Measurements from ENCODE around the gene DIP2B.
"Not testable (repeated sequence)": the region's sequence is repeated elsewhere in the genome, so short reads cannot be mapped to it uniquely, and the experiment has no call there.

DIP2B gene

GRCh38 chr12:50753232-50753769 is 248.5 kb downstream of the DIP2B start:
- H3K4me3 ChIP-seq (ENCODE audit: low read depth, low read length) = no peak overlapping the region
- H3K4me1 ChIP-seq (ENCODE audit: control insufficient read depth, insufficient read depth, low read length) = peaks cover 7% of the 10 kb centered on the region; the same call in 1 of the 2 replicates
- no peak overlapping the region for H3K9ac ChIP-seq (ENCODE audit: low read length)
- no peaks in the 10 kb centered on the region for H3K9me3 ChIP-seq (ENCODE audit: control insufficient read depth, insufficient read depth, low read depth, low read length)
- no peak overlapping the region for H3K27ac ChIP-seq (ENCODE audit: low read depth, low read length)
- H3K27me3 ChIP-seq (ENCODE audit: control insufficient read depth, insufficient read depth, low read length) = no peaks in the 10 kb centered on the region
- H3K36me3 ChIP-seq (ENCODE audit: control insufficient read depth, insufficient read depth, low read length) = no peaks in the 10 kb centered on the region

GRCh38 chr12:50763639-50764285 is 259.0 kb downstream of the DIP2B start, which contains the start of gene ATF1:
ATF1 (plus strand) TSS chr12:50764101; CDS start chr12:50780146, 16,045 bp downstream.
- Histone ChIP-seq H3K27me3 (ENCODE audit: control insufficient read depth, insufficient read depth, low read length) (no peaks in the 10 kb centered on the region), H3K4me1 (ENCODE audit: control insufficient read depth, insufficient read depth, low read length) (peaks cover 13% of the 10 kb centered on the region), H3K27ac (ENCODE audit: low read depth, low read length) (peak within 1 kb of the TSS; percentile 98), H3K4me3 (ENCODE audit: low read depth, low read length) (peak within 1 kb of the TSS; percentile 78), H3K9ac (ENCODE audit: low read length) (peak within 1 kb of the TSS; percentile 95), H3K36me3 (ENCODE audit: control insufficient read depth, insufficient read depth, low read length) (no peaks in the 10 kb centered on the region), H3K9me3 (ENCODE audit: control insufficient read depth, insufficient read depth, low read depth, low read length) (no peaks in the 10 kb centered on the region)

GRCh38 chr12:50764286-50765094 is 259.7 kb downstream of the DIP2B start:
- Histone ChIP-seq H3K9ac (ENCODE audit: low read length) (peak overlapping the region; percentile 95), H3K9me3 (ENCODE audit: control insufficient read depth, insufficient read depth, low read depth, low read length) (0 out of 2 replicates have a peak, but pooled peaks cover 4% of the 10 kb centered on the region), H3K27me3 (ENCODE audit: control insufficient read depth, insufficient read depth, low read length) (no peaks in the 10 kb centered on the region), H3K4me1 (ENCODE audit: control insufficient read depth, insufficient read depth, low read length) (peaks cover 13% of the 10 kb centered on the region), H3K27ac (ENCODE audit: low read depth, low read length) (peak overlapping the region; percentile 98), H3K36me3 (ENCODE audit: control insufficient read depth, insufficient read depth, low read length) (no peaks in the 10 kb centered on the region), H3K4me3 (ENCODE audit: low read depth, low read length) (peak overlapping the region; percentile 78)

- Histone ChIP-seq H3K9ac (ENCODE audit: low read length) (peak overlapping the region; percentile 89), H3K36me3 (ENCODE audit: control insufficient read depth, insufficient read depth, low read length) (peaks cover 6% of the 10 kb centered on the region), H3K4me1 (ENCODE audit: control insufficient read depth, insufficient read depth, low read length) (peaks cover 13% of the 10 kb centered on the region), H3K27me3 (ENCODE audit: control insufficient read depth, insufficient read depth, low read length) (no peaks in the 10 kb centered on the region), H3K27ac (ENCODE audit: low read depth, low read length) (no peak overlapping the region; the same call in 1 of the 2 replicates), H3K9me3 (ENCODE audit: control insufficient read depth, insufficient read depth, low read depth, low read length) (0 out of 2 replicates have a peak, but pooled peaks cover 4% of the 10 kb centered on the region), H3K4me3 (ENCODE audit: low read depth, low read length) (peak overlapping the region; percentile 78)
These were observed 260.5 kb downstream of the DIP2B start for GRCh38 chr12:50765095-50765911.

GRCh38 chr12:50768391-50768790 is 263.6 kb downstream of the DIP2B start:
- no peak overlapping the region for H3K9ac ChIP-seq (ENCODE audit: low read length)
- H3K9me3 ChIP-seq (ENCODE audit: control insufficient read depth, insufficient read depth, low read depth, low read length) = 0 out of 2 replicates have a peak, but pooled peaks cover 4% of the 10 kb centered on the region
- H3K36me3 ChIP-seq (ENCODE audit: control insufficient read depth, insufficient read depth, low read length) = peaks cover 13% of the 10 kb centered on the region

GRCh38 chr12:50768813-50769212 is 264.0 kb downstream of the DIP2B start:
- H3K4me3 ChIP-seq (ENCODE audit: low read depth, low read length); H3K9ac ChIP-seq (ENCODE audit: low read length): not testable (repeated sequence)

More at GRCh38 chr12:50768391-50768790, 263.6 kb downstream of the DIP2B start:
- peaks cover 9% of the 10 kb centered on the region; the same call in 1 of the 2 replicates for H3K4me1 ChIP-seq (ENCODE audit: control insufficient read depth, insufficient read depth, low read length)
- no peaks in the 10 kb centered on the region for H3K27me3 ChIP-seq (ENCODE audit: control insufficient read depth, insufficient read depth, low read length)
- H3K4me3 ChIP-seq (ENCODE audit: low read depth, low read length) = no peak overlapping the region
- no peak overlapping the region for H3K27ac ChIP-seq (ENCODE audit: low read depth, low read length)

GRCh38 chr12:50771409-50771808 is 266.6 kb downstream of the DIP2B start:
- Histone ChIP-seq H3K27me3 (ENCODE audit: control insufficient read depth, insufficient read depth, low read length) (no peaks in the 10 kb centered on the region), H3K9ac (ENCODE audit: low read length) (no peak overlapping the region), H3K4me1 (ENCODE audit: control insufficient read depth, insufficient read depth, low read length) (no peaks in the 10 kb centered on the region), H3K4me3 (ENCODE audit: low read depth, low read length) (no peak overlapping the region), H3K27ac (ENCODE audit: low read depth, low read length) (no peak overlapping the region), H3K36me3 (ENCODE audit: control insufficient read depth, insufficient read depth, low read length) (peaks cover 13% of the 10 kb centered on the region), H3K9me3 (ENCODE audit: control insufficient read depth, insufficient read depth, low read depth, low read length) (0 out of 2 replicates have a peak, but pooled peaks cover 4% of the 10 kb centered on the region)

More at GRCh38 chr12:50768813-50769212, 264.0 kb downstream of the DIP2B start:
- H3K27ac ChIP-seq (ENCODE audit: low read depth, low read length); H3K27me3 ChIP-seq (ENCODE audit: control insufficient read depth, insufficient read depth, low read length); H3K4me1 ChIP-seq (ENCODE audit: control insufficient read depth, insufficient read depth, low read length); H3K9me3 ChIP-seq (ENCODE audit: control insufficient read depth, insufficient read depth, low read depth, low read length): not testable (repeated sequence)
- H3K36me3 ChIP-seq (ENCODE audit: control insufficient read depth, insufficient read depth, low read length) = peaks cover 13% of the 10 kb centered on the region

GRCh38 chr12:50772470-50772869 is 267.7 kb downstream of the DIP2B start:
- Histone ChIP-seq H3K36me3 (ENCODE audit: control insufficient read depth, insufficient read depth, low read length) (peaks cover 13% of the 10 kb centered on the region), H3K9me3 (ENCODE audit: control insufficient read depth, insufficient read depth, low read depth, low read length) (0 out of 2 replicates have a peak, but pooled peaks cover 4% of the 10 kb centered on the region), H3K4me1 (ENCODE audit: control insufficient read depth, insufficient read depth, low read length) (no peaks in the 10 kb centered on the region), H3K27ac (ENCODE audit: low read depth, low read length) (no peak overlapping the region), H3K4me3 (ENCODE audit: low read depth, low read length) (no peak overlapping the region), H3K27me3 (ENCODE audit: control insufficient read depth, insufficient read depth, low read length) (no peaks in the 10 kb centered on the region), H3K9ac (ENCODE audit: low read length) (no peak overlapping the region)

- Histone ChIP-seq H3K9me3 (ENCODE audit: control insufficient read depth, insufficient read depth, low read depth, low read length) (0 out of 2 replicates have a peak, but pooled peaks cover 4% of the 10 kb centered on the region), H3K27ac (ENCODE audit: low read depth, low read length) (no peak overlapping the region), H3K27me3 (ENCODE audit: control insufficient read depth, insufficient read depth, low read length) (no peaks in the 10 kb centered on the region), H3K36me3 (ENCODE audit: control insufficient read depth, insufficient read depth, low read length) (peaks cover 13% of the 10 kb centered on the region), H3K4me3 (ENCODE audit: low read depth, low read length) (no peak overlapping the region), H3K9ac (ENCODE audit: low read length) (no peak overlapping the region), H3K4me1 (ENCODE audit: control insufficient read depth, insufficient read depth, low read length) (no peaks in the 10 kb centered on the region)
These were observed 268.1 kb downstream of the DIP2B start for GRCh38 chr12:50772877-50773276.

GRCh38 chr12:50775251-50775650 is 270.5 kb downstream of the DIP2B start:
- Histone ChIP-seq H3K27me3 (ENCODE audit: control insufficient read depth, insufficient read depth, low read length) (no peaks in the 10 kb centered on the region), H3K9me3 (ENCODE audit: control insufficient read depth, insufficient read depth, low read depth, low read length) (no peaks in the 10 kb centered on the region), H3K4me3 (ENCODE audit: low read depth, low read length) (no peak overlapping the region), H3K4me1 (ENCODE audit: control insufficient read depth, insufficient read depth, low read length) (no peaks in the 10 kb centered on the region), H3K27ac (ENCODE audit: low read depth, low read length) (no peak overlapping the region), H3K36me3 (ENCODE audit: control insufficient read depth, insufficient read depth, low read length) (peaks cover 7% of the 10 kb centered on the region), H3K9ac (ENCODE audit: low read length) (no peak overlapping the region)

Data from HUES6 (cell line).